AG09309 (cell line): ENCODE results near the gene C3orf18.

Experiments
- DNase-seq: peaks from one replicate; pipeline ENCODE4 v3.0.0-alpha.2; 2010; ENCODE audit warnings: low read depth
- H3K4me3 ChIP-seq: 2 replicates; pipeline ENCODE4 v1.5.1; 2011; ENCODE audit warnings: mild to moderate bottlenecking, low read depth, low read length, moderate library complexity; ENCODE audit not compliant: control insufficient read depth
- TF ChIP-seq, protein P1 (sequence below): IDR thresholded peaks from 2 replicates; pipeline ENCODE4 v1.5.1; 2011; ENCODE audit warnings: mild to moderate bottlenecking, low read depth, low read length, inconsistent platforms; ENCODE audit not compliant: insufficient read depth, control insufficient read depth; ENCODE audit errors: missing control alignments

The C3orf18 gene

DNA sequence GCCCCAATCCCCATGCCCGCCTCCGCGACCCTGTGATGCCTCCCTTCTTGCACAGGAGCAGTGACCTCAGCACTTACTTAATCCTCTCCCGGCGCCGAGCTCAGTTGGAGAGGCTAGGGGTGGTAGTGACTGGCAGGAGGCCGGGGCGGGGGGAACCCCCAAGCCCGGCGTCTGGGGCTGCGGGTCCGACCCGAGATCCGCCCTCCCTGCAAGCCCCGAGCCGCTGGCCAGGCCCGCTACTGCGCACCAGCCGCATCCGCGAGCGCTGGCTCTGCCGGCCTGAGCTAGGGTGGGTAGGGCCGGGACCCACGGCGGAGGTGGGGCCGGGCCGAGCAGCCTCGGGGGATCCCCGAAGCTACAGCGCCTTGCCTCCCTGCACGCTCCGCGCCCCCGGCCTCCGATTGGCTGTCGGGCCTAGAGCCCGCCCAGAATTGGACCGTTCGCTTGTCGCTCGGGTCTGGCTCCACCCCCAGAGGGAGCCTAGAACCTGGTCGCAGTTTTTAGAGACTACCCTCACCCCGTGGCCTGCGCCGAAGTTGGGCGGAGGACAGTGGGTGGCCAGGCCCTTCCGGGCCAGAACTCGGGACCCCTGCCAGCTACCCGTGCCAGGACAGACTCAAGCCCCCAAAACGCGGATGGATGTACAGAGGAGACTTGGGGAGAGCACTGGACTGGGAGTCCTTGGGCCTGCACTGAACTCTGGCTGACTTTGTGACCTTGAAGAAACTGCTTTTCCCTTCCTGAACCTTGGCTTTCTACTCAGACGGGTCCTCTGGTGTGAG, at the start of gene C3orf18:
Gene C3orf18, minus strand, starts transcription at position 362 of the 782 bp plus-strand sequence. CDS start 2,048 bp downstream, outside the sequence.
- TF ChIP-seq, protein P1, sequence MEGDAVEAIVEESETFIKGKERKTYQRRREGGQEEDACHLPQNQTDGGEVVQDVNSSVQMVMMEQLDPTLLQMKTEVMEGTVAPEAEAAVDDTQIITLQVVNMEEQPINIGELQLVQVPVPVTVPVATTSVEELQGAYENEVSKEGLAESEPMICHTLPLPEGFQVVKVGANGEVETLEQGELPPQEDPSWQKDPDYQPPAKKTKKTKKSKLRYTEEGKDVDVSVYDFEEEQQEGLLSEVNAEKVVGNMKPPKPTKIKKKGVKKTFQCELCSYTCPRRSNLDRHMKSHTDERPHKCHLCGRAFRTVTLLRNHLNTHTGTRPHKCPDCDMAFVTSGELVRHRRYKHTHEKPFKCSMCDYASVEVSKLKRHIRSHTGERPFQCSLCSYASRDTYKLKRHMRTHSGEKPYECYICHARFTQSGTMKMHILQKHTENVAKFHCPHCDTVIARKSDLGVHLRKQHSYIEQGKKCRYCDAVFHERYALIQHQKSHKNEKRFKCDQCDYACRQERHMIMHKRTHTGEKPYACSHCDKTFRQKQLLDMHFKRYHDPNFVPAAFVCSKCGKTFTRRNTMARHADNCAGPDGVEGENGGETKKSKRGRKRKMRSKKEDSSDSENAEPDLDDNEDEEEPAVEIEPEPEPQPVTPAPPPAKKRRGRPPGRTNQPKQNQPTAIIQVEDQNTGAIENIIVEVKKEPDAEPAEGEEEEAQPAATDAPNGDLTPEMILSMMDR, result no peak
- peak within 1 kb of the TSS; percentile 51 for H3K4me3 ChIP-seq
- DNase-seq, result peak; percentile 55

DNA sequence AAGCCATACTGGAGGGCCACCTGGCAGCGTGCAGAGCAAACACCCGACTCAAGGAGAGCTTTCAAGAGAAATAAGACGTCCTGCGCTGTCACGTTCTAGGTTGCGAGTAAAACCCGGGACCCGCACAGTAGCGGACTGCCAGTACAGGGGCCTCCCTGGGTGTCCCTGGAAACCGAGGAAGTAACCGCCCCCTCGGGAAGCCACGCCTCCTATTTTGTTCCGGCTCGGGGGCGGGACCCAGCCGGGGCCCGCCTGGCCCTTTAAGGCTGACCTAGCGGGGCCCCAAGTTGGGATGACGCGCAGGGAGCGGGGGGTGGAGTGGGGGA, 49.2 kb upstream of the C3orf18 start:
- peak overlapping the region; percentile 76 for H3K4me3 ChIP-seq
- TF ChIP-seq, protein P1, result no peak
- DNase-seq, result no peak

DNA sequence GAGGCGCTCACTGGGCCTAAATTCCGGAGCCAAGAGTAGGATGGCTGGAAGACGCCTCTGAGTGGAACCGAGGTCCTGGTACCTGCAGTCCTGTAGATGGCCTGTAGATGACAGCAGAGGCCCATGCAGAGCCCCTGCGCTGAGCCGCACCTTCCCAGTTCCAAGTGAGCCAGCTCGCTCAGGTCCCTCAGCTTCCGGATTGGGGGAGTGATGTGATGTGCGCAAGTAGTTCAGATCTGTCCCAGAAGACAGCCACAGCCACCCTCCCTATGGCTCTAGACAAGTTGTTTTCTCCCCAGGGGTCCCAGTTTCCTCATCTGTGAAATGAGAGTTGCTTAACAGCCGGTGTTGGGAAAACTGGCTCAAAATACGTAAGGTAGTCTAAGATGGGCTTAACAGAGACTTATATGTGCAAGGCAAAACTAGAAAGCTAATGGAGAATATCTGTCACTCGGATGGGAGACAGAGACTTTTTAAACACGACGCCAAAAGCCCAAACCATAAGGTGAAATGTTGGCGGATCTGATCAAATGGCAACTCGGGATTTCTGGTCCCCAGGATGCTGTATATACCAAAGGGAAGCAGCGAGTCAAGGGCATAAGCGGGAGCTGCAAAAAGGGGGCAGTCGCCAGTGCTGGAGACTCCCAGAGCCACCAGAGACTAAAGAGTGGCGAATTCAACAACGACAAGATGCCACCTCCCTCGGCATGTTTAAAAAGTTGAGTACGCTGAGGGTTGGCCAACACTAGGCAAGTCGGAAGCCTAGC, 48.6 kb upstream of the C3orf18 start:
- TF ChIP-seq, protein P1, result peak; percentile 100
- no peak for DNase-seq
- H3K4me3 ChIP-seq, result peak overlapping the region; percentile 76

DNA sequence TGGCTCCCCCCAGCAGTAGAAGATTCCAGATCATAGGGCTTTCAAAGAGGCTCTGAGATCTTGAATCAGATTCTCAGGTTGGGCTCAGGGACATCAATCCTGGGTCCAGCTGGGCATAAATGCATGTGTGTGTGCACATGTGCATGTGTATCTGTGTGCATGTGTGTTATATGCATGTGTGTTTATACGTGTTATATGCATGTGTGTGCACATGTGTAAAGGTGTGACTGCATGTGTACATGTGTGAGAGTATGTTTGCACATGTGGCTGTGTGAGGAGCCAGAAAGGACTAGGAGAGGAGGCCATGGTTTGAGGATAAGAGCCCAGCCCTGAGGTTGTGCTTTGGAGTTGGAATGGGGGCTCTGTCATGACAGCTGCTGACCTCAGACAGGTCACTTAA, 47.6 kb upstream of the C3orf18 start:
- H3K4me3 ChIP-seq, result no peak overlapping the region
- TF ChIP-seq, protein P1, result no peak
- no peak for DNase-seq

DNA sequence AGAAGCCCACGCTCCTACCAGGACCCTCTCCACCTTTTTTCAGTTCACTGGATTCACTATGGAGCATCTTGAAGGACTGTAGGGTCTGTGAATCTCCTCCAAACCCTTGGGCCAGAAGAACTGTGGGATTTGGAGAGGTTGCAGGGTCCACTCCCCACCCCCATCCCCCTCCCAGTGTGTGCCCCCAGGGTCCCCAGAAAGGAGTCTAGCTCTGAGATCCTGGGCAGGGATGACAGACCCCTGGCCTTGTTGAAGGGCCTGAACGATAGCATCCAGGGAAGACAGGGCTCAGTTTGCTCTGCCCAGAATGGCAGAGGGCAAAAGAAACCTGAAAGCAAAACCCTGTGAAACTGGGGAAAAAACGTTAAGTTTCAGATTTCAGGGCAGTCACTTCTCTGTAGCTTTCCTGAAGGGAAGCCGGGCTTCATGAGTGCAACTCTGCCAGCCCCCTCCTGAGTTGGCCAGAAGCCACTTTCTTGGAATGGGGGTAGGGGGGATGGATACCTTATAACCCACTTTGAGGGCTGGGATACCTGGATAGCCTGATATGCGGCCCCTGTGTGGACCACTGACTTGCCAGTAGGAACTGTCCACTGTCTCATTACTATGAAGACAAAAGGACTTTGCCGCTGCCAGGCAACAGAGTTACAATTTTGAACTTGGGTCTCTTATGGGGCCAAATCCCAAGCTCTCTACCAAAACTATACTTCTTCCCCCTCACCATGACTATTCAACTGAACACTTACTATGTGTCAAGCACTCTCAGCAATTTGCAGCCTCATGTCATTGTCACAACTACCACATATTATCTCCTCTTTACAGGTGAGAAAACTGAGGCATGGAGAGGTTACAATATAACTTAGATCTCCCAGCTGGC, 45.7 kb upstream of the C3orf18 start:
- no peak overlapping the region for H3K4me3 ChIP-seq
- no peak for DNase-seq
- TF ChIP-seq, protein P1, result no peak

DNA sequence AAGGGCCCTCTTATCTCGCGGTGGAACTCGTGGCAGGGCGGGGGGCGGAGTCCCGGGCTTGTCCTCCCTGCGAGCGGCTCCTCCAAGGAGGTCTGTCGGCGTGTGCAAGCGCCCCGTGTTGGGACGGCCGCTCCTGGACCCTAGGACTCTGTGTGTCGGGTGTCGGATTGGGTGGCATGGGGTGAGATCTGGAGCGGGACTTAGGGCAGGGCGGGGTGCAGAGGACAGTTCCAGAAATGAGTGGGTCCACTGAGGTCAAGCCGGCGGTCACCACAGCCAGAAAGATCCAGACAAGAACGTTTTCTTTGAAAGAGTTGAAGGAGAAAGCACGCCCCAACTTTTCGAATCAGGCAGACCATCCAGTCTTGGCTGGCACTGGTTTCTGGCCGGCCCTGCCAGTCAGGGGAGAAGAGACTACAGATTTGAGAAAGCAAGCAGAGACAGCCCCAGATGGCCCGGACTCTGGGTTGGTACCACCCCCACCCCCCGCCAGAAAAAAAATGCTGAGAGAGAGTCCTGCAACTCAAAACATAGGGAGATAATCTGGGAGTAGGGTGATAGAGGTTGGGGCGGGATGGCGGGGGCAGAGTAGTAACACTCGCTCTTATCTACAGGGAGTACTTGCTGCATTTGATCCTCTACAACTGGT, 44.8 kb upstream of the C3orf18 start:
- TF ChIP-seq, protein P1, result no peak
- no peak for DNase-seq
- H3K4me3 ChIP-seq, result peak overlapping the region; percentile 68
